AG04449 (cell line): Measurements from ENCODE around the gene OR10H3.
"Not testable (repeated sequence)": the region's sequence is repeated elsewhere in the genome, so short reads cannot be mapped to it uniquely, and the experiment has no call there.

Experiments used
- CTCF ChIA-PET: fragments of 350-600 bp; formaldehyde crosslinking; extraction: SDS; loops from one replicate; lab custom pipeline; 2021; ENCODE audit warnings: antibody characterized with exemption; lab: Yijun Ruan, JAX
- POLR2A ChIA-PET: fragments of 400-600, 350-600 bp; formaldehyde crosslinking; extraction: SDS; loops from one replicate; lab custom pipeline; 2020; ENCODE audit warnings: antibody characterized with exemption, inconsistent platforms; lab: Yijun Ruan, JAX
- DNase-seq: peaks from one replicate; pipeline ENCODE4 v3.0.0-alpha.2; 2010; ENCODE audit warnings: low read depth, low spot score
- H3K4me3 ChIP-seq: 2 replicates; pipeline ENCODE4 v1.5.1; 2011; ENCODE audit warnings: low read depth, mild to moderate bottlenecking, control low read depth, low read length
- CTCF ChIP-seq: IDR thresholded peaks from one replicate; pipeline ENCODE4 v1.5.1; 2011; ENCODE audit warnings: mild to moderate bottlenecking, moderate library complexity, low read length, control low read depth, inconsistent platforms; ENCODE audit not compliant: insufficient read depth; ENCODE audit errors: missing control alignments

Gene OR10H3

GRCh38 chr19:15733895-15734294 is 3.9 kb upstream of the OR10H3 start:
- POLR2A ChIA-PET = no interaction called here
- no peak for DNase-seq
- no peak overlapping the region for H3K4me3 ChIP-seq
- no peak for TF ChIP-seq CTCF
- CTCF ChIA-PET = no interaction called here

- no peak for DNase-seq
These were observed 3.0 kb downstream of the OR10H3 start for GRCh38 chr19:15740785-15741184.

GRCh38 chr19:15748239-15748638 is 10.5 kb downstream of the OR10H3 start:
- DNase-seq = no peak
- ChIA-PET POLR2A (no interaction called here), CTCF (no interaction called here)
- TF ChIP-seq CTCF = no peak
- H3K4me3 ChIP-seq = no peak overlapping the region

More at GRCh38 chr19:15740785-15741184, 3.0 kb downstream of the OR10H3 start:
- no peak for TF ChIP-seq CTCF
- ChIA-PET POLR2A (no interaction called here), CTCF (no interaction called here)
- no peak overlapping the region for H3K4me3 ChIP-seq

GRCh38 chr19:15758379-15758778 is 20.6 kb downstream of the OR10H3 start:
- no peak for DNase-seq
- TF ChIP-seq CTCF = no peak
- CTCF ChIA-PET = no interaction called here
- H3K4me3 ChIP-seq = no peak overlapping the region
- POLR2A ChIA-PET = no interaction called here

- TF ChIP-seq CTCF = no peak
- DNase-seq = no peak
These were observed 22.3 kb downstream of the OR10H3 start for GRCh38 chr19:15759962-15760565.

GRCh38 chr19:15769586-15769985 is 31.8 kb downstream of the OR10H3 start:
- no peak for DNase-seq
- no peak overlapping the region for H3K4me3 ChIP-seq
- no peak for TF ChIP-seq CTCF
- ChIA-PET CTCF (no interaction called here), POLR2A (no interaction called here)

More at GRCh38 chr19:15759962-15760565, 22.3 kb downstream of the OR10H3 start:
- ChIA-PET POLR2A (no interaction called here), CTCF (no interaction called here)
- H3K4me3 ChIP-seq = no peak overlapping the region

GRCh38 chr19:15774159-15774558 is 36.4 kb downstream of the OR10H3 start:
- DNase-seq, CTCF ChIA-PET, H3K4me3 ChIP-seq, POLR2A ChIA-PET: not testable (repeated sequence)
